Measurements from ENCODE around the gene ANTXRL.

- TF ChIP-seq CTCF (IDR thresholded peaks at IDR 0.05) (no peak), POLR2A (IDR thresholded peaks at IDR 0.05) (no peak)
Observed at GRCh38 chr10:46305986-46306385, 19.2 kb downstream of the ANTXRL start.

All from lower leg skin (tissue), 3 donors.